Activated CD4-positive, alpha-beta T cell treated with anti-CD3 and anti-CD28 coated beads for 4 hours (primary cell): Measurements from ENCODE around the gene ATF4.

Experiments used
- DNase-seq, 2 donors: peaks; one replicate each; pipeline ENCODE4 v3.0.0-alpha.2; 2020

ATF4 gene

DNA sequence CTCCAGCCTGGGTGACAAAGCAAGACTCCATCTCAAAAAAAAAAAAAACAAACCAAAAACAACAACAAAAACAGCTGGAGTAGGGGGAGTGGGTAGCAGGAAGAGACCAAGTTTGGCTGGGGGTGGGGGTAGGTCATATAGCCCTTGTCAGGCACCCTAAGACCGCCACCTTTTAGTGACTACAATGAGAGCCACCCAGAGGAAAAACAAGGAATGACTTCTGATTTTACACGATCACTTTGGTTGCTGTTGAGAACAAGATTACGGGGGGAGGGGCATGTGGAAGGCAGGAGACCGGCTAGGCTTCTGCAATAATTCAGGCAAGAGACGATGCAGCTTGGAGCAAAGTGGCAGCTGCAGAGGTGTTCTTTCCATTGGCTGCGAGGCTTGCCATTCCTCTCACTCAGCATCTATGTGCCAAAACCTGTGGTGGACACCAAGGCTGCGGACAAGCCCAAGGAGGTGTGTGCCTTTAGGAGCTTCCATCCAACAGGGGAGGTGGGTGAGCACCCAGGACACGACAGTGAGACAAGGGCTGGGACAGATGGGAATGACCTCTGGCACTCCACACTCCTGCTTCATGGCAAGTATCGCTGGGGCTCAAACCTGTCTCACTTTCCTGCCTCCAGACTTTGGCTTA lies 10.4 kb downstream of the ATF4 start:
- no peak for DNase-seq

DNA sequence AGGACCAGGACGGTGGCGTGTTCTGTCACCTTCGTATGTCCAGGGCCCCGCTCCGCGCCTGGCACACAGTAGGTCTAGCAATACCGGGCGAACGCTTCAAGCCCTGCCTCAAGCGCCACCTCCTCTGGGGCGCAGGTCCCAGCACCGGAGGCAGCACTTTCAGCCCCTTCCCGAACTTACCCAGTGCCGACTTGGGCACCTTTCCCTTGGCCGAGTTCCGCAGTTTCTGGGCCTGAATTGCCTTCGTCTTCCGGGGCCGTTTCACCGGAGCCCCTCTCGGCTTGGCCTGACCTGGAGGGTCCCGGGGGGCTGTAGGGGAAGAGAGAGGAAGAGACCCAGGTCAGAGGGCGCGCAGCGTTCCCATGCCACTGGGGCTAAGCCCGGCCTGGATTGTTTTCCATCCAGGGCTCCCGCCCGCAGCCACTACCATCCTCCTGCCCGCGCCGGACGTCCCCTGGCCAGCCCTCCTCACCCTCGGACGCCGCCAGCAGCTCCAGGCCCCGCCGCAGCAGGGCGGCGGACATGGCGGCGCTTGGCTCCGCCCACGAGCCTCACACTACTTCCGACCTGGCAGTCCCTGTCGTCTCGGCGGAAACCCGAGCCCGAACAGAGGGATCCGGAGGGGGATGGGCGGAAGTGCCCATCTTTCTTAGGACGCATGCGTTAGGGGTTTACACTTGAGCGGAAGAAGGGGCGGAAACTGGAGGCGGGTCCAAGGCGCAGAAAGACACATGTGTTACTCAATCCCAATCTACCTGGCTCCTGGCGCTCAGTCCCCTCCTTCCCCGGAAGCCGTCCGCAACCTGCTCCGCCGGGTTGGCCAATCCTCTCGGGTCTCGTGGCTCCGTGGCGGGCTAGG lies 12.1 kb downstream of the ATF4 start, which contains the start of gene RPS19BP1:
Gene RPS19BP1, minus strand, starts transcription at position 534 of the 859 bp plus-strand sequence. Its CDS starts 10 bp downstream, at position 524.
- DNase-seq: peak; percentile 99

DNA sequence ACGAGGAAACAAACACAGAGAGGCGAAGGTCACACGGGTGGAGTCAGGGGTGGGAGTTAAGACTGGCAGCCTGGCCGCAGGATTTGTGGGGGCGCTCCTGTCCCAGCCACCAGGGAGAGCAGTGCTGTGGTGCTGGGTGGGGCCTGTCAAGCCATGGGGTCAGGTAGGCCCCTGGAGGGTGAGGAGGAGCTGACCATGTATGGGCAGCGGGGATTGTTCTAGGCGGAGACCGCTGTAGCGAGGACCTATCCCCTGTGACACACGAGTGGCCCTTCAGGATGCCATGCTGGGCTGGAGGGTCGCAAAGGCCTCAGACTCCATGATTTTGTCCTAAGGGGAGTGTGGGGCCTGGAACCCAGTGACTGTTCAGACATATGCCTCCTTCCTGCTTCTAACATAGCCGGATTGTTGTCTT lies 13.7 kb downstream of the ATF4 start:
- DNase-seq: no peak

- DNase-seq: peak; percentile 74 to 82
Observed at GRCh38 chr22:39534591-39535356, 14.4 kb downstream of the ATF4 start.

GRCh38 chr22:39535357-39535725 lies 15.0 kb downstream of the ATF4 start:
- no peak for DNase-seq

GRCh38 chr22:39535831-39536449 lies 15.6 kb downstream of the ATF4 start:
- DNase-seq: no peak

DNA sequence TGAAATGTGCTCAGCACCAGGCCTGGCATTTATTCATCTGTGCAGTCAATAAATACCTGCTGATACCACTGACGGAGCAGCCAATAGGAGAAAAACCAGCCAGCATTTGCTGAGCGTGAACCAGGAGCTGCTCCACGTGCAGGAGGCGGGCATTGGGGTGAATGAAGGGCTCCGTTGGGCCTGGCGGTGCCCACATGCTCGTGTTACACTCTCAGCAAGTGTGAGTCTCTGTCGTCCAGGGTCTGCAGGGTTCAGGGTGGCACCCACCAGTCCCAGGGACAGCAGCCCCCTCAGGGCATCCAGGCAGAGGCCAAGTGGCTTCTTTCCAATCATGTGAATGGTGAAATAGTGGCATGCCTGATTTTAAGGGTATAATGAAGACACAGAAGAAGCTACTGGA lies 16.3 kb downstream of the ATF4 start:
- no peak for DNase-seq

- DNase-seq: no peak
Observed at GRCh38 chr22:39537975-39538374, 17.6 kb downstream of the ATF4 start.

DNA sequence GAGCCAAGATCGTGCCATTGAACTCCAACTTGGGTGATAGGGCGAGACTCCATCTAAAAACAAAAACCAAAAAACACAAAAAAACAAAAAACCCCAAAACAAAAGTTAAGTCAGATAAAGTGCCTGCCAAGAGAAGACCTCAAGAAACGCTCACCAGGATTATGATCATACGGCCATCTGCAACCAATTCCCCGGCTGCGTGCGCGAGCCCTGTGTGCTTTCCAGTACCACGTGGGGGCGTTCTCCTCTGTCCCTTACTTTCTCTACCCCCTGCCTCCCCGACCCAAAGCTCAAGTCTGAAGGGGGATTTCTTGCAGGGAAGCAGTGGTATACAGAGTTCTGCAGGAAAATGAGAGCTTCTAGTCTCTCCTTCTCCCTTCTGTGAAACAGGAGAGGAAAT lies 22.7 kb downstream of the ATF4 start:
- DNase-seq: no peak

DNA sequence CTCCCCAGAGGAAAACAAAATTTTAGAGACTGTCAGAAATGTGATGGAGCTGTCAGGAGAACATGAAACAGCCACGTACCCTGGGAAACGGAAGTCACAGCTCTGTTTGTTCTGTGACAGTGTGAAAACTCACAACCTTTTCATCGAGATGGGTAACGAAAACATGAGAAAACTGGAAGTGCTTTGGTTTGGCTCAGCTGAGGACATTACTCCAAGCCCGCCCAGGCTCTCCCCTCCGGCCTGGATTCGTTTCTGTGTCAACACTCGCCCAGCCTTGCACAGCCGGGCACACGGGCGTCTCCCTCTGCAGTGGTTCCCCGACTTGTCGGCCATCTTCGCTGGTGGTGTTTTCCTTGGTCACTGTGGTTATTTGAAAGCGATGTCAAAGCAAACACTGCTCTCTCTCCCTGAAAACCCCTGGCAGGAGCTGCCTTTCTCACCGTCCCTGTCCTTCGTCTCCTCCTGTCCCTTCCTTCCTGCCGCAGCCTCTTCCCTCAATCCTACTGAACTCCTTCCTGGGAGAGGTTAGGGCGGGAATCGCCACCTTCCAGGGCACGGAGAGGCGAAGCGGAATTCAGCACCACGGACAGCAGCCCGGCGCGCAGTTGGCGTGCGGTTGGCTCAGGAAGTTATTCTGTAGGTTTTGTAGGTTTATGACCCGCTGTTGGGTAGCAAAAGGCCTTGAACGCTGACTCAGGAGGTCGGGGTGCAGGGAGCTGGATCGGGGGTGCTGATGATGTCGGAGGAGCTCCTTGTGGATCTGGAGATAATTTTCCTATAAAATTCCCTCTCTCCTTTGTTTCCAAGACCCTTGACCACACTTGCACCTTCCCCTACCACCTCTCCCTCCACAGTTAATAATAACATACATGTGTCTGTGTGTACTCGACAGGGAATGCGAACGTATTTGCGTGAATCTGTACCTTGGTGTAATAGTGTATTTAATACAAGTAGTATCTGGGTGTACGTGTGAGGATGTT lies 25.3 kb downstream of the ATF4 start:
- peak; percentile 56 to 70 for DNase-seq

DNA sequence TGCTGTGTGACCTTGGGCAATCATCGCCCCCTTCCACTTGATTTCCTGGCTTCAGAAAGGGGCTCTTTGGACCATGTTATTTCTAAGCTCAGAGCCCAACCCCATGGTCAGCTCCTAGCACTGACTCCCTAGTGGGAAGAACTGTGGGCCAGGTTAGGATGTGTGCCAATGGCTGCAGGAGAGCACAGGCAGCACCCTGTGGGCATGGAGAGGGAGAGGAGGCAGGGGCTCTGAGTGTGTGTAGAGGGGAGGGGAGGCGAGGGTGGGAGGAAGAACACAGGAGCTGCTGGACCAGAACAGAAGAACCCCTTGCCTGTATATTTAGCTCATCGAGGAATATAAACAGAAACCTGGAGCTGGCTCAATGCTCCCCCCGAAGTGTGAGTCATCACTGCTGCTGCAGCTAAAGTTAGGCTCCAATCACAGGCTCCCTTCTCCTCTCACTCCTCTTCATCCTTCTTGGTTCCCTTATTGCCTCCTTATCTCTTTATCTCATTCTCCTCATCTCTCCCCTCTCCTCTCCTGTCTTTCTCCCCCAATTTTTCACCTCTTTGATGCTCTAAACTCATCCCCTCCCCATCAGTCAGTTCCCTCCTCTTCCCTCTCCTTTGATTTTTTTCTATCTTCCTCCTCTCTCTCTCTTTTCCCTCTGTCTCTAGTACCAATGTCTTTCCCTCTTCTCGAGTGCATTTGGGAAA lies 26.7 kb downstream of the ATF4 start:
- no peak for DNase-seq

DNA sequence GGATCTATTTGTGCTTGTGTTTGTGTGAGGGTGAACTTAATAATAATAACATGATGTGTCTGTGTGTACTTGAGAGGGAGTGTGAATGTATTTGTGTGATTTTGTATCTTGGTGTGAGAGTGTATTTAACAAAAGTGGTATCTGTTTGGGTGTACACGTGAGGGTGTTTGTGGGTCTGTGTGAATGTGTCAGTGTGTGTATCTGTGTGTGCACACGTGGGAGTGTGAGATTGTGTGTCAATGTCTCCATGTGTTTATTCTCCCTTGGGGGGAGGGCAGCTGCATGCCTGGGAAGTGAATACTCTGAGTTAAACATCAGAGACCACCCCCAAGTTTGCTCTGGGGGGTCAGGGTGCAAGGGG lies 27.2 kb downstream of the ATF4 start:
- DNase-seq: no peak

DNA sequence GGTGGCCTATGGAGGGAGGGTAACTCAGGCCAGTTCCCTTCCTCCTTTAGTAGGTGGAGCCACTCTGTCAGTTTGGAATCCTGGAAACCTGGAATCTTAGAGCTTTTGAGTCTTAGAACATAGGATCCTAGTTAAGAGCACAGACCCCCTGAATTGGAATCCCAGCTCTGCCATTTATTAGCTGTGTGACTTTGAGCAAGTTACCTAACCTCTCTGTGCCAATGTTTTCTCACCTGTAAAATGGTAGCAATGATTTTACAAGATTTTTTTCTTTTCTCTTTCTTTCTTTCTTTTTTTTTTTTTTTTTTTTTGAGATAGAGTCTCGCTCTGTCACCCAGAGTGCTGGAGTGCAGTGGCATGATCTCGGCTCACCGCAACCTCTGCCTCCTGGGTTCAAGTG lies 33.1 kb downstream of the ATF4 start:
- DNase-seq: no peak

- DNase-seq: no peak
Observed at GRCh38 chr22:39554151-39554550, 33.8 kb downstream of the ATF4 start.

DNA sequence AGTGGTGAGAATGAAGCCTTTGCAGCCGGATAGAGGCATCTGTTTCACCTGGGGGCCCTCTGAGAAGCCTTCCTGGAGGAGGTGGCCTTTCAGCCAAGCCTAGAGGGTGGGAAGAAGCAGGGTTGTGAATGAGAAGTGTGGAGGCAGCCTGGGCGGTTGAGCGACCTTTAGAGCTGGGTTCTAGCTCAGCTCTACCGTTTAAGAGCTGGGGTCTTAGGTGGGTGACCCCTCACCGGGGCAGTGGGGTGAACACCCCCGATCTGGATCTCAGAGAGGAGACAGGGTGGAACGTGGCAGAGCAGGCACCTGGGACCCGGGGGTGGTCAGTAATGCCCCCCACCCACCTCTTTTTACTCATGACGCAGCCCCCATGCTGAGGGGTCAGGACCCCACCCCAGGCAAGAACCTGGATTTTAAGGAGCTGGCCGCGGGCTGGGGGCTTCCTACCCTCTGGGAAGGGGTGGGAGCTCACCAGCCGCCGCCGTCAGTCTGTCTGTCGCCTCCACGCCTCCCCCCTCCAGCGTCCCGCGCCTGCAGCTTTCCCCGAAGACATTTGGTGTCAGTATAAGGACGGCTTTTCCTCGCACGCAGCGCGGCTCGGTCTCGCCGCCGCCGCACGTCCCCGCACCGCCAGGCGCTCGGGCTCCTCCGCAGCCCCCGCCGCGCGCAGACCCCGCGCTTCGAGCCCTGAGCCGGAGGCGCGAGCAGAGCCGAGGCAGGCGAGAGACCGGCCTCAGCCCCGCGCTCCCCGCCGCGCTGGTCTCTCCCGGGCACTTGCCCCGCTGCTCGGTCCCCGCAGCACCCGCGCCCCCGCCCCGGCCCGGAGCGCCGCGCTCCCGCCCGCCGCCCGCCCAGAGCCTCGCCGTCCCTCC lies 36.8 kb downstream of the ATF4 start:
- peak; percentile 51 for DNase-seq

DNA sequence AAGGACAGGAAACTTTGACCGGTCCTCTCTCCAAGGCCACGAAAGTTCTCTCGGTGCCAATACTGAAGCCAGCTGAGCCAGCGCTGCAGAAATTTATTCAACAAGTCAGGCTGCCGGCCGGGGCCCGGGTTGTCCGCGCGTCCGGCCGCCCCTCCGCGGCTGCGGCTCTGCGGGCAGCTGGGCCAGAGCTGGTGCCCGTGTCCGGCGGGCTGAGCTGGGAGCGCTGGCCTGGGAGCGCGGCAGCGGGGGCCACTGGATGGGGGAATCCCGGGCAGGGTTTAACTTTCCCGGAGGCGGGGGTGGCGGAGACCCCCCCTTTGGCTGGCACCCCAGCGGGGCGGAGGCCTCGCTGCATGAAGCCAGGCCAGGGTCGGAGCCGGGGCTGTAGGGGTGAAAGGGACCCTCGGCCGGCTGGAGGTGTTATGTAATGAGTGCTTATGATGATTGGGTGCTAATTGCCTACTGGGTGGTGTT lies 37.9 kb downstream of the ATF4 start:
- DNase-seq: no peak

GRCh38 chr22:39558950-39559349 lies 38.6 kb downstream of the ATF4 start:
- DNase-seq: no peak

DNA sequence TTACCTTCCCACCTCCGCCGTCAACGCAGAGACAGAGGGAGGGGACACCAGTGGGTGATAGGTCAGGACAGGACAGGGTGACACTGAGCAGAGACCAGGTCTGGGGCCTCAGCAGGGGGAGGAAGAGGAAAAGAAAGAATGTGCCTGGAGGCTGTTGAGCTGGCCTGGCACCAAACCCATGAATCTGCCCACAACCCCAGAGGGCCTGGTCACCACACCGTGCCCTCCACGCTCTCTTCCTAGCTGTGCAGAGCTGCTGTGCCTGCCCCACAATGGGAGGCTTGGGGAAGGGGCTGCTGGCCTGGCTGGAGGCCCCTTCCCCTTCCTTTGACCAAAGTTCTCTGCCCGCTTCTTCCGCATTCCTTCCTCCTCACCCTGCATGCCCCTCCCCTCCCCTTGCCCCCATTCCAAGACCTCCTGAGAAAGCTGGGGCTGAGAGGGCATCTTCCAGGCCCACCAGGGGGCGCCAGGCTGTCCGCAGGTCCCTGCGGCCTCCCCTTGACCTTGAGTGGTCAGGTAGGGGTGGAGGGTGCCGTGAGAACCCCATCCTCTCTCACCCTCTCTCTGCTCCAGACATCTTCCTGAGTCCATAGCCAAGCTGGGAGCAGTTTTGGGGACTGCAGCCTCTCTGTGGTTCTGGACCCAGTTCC lies 39.2 kb downstream of the ATF4 start:
- DNase-seq: no peak

DNA sequence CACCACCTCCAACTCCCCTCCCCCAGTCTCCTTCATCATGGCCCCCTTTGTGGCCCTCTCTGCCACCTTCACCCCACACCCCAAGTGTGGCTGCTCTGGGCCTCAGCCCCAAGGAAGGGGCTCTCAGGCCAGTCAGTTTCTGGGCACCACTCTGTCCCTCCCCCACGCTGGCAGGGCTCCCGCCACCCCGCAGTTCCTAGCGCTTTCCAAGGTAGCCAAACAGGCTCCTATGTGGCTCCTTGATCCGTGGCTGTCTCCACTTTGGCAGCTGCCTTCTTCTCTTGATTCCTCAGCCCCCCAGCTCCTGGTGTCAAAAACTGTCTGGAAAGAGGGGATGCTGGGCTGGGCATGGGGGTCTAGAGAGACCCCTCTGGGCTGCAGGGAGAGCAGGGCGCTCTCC lies 39.8 kb downstream of the ATF4 start:
- DNase-seq: no peak
